ENCODE measurements around the gene LRMDA.

The LRMDA gene

GRCh38 chr10:76234499-76235226 is 803.2 kb downstream of the LRMDA start:
- H3K36me3 ChIP-seq (ENCODE audit: low read length) = no peaks in the 10 kb centered on the region
- no peak overlapping the region for H3K9ac ChIP-seq (ENCODE audit: low read length)
- no peaks in the 10 kb centered on the region for H4K20me1 ChIP-seq (ENCODE audit: low read depth, low read length)
- no peak overlapping the region for H3K27ac ChIP-seq (ENCODE audit: low read depth, low read length)
- no peaks in the 10 kb centered on the region for H3K9me3 ChIP-seq (ENCODE audit: insufficient read depth, low read length)
- TF ChIP-seq EZH2phosphoT487 (conservative IDR thresholded peaks at IDR 0.05; ENCODE audit: low read length) (no peak), CTCF (IDR thresholded peaks at IDR 0.05; ENCODE audit: insufficient read depth, low read length, poor library complexity, severe bottlenecking) (no peak)
- no peaks in the 10 kb centered on the region for H3K27me3 ChIP-seq (ENCODE audit: low read length)
- no peak overlapping the region for H2AFZ ChIP-seq (ENCODE audit: low read depth, low read length, severe bottlenecking)
- H3K79me2 ChIP-seq (ENCODE audit: insufficient read depth, low read length) = no peaks in the 10 kb centered on the region
- H3F3A ChIP-seq (ENCODE audit: insufficient read depth) = no peaks in the 10 kb centered on the region
- H3K9me2 ChIP-seq (replicated peaks; ENCODE audit: insufficient read depth, low read length) = no peaks in the 10 kb centered on the region
- H3K4me2 ChIP-seq (ENCODE audit: low read depth, low read length, poor library complexity, severe bottlenecking) = no peak overlapping the region
- no peak overlapping the region for H3K4me3 ChIP-seq (ENCODE audit: insufficient read depth, low read length, poor library complexity, severe bottlenecking)

GRCh38 chr10:76236356-76236755 is 804.9 kb downstream of the LRMDA start:
- H3K9me3 ChIP-seq (ENCODE audit: insufficient read depth, low read length) = no peaks in the 10 kb centered on the region
- no peaks in the 10 kb centered on the region for H3F3A ChIP-seq (ENCODE audit: insufficient read depth)
- TF ChIP-seq CTCF (IDR thresholded peaks at IDR 0.05; ENCODE audit: insufficient read depth, low read length, poor library complexity, severe bottlenecking) (no peak), EZH2phosphoT487 (conservative IDR thresholded peaks at IDR 0.05; ENCODE audit: low read length) (no peak)
- no peaks in the 10 kb centered on the region for H3K9me2 ChIP-seq (replicated peaks; ENCODE audit: insufficient read depth, low read length)
- no peaks in the 10 kb centered on the region for H4K20me1 ChIP-seq (ENCODE audit: low read depth, low read length)
- no peak overlapping the region for H3K27ac ChIP-seq (ENCODE audit: low read depth, low read length)
- H3K36me3 ChIP-seq (ENCODE audit: low read length) = no peaks in the 10 kb centered on the region
- H3K4me3 ChIP-seq (ENCODE audit: insufficient read depth, low read length, poor library complexity, severe bottlenecking) = no peak overlapping the region
- H3K27me3 ChIP-seq (ENCODE audit: low read length) = no peaks in the 10 kb centered on the region
- H3K79me2 ChIP-seq (ENCODE audit: insufficient read depth, low read length) = no peaks in the 10 kb centered on the region
- no peak overlapping the region for H3K4me2 ChIP-seq (ENCODE audit: low read depth, low read length, poor library complexity, severe bottlenecking)
- no peak overlapping the region for H3K9ac ChIP-seq (ENCODE audit: low read length)
- H2AFZ ChIP-seq (ENCODE audit: low read depth, low read length, severe bottlenecking) = no peak overlapping the region

GRCh38 chr10:76242956-76243355 is 811.5 kb downstream of the LRMDA start:
- H3F3A ChIP-seq (ENCODE audit: insufficient read depth) = no peaks in the 10 kb centered on the region
- H3K9me3 ChIP-seq (ENCODE audit: insufficient read depth, low read length) = no peaks in the 10 kb centered on the region
- no peaks in the 10 kb centered on the region for H4K20me1 ChIP-seq (ENCODE audit: low read depth, low read length)
- H3K27ac ChIP-seq (ENCODE audit: low read depth, low read length) = no peak overlapping the region
- TF ChIP-seq CTCF (IDR thresholded peaks at IDR 0.05; ENCODE audit: insufficient read depth, low read length, poor library complexity, severe bottlenecking) = no peak
- H3K9me2 ChIP-seq (replicated peaks; ENCODE audit: insufficient read depth, low read length) = no peaks in the 10 kb centered on the region
- H2AFZ ChIP-seq (ENCODE audit: low read depth, low read length, severe bottlenecking) = no peak overlapping the region
- no peaks in the 10 kb centered on the region for H3K27me3 ChIP-seq (ENCODE audit: low read length)
- H3K9ac ChIP-seq (ENCODE audit: low read length) = no peak overlapping the region
- no peak overlapping the region for H3K4me2 ChIP-seq (ENCODE audit: low read depth, low read length, poor library complexity, severe bottlenecking)
- H3K79me2 ChIP-seq (ENCODE audit: insufficient read depth, low read length) = no peaks in the 10 kb centered on the region
- no peaks in the 10 kb centered on the region for H3K36me3 ChIP-seq (ENCODE audit: low read length)
- no peak overlapping the region for H3K4me3 ChIP-seq (ENCODE audit: insufficient read depth, low read length, poor library complexity, severe bottlenecking)

Measured in SU-DHL-6 (cell line).